ENCODE measurements around the gene CD163L1. TPM values are rescaled to one million over a fixed set of nuclear protein-coding genes. Genes with fewer than 3 reads are reported as not detected.

Gene CD163L1
- polyA plus RNA-seq, 1 donor (not counting 4 experiments of a cell fraction or from before 2014, with no cell fraction given) = 0.62 TPM

DNA sequence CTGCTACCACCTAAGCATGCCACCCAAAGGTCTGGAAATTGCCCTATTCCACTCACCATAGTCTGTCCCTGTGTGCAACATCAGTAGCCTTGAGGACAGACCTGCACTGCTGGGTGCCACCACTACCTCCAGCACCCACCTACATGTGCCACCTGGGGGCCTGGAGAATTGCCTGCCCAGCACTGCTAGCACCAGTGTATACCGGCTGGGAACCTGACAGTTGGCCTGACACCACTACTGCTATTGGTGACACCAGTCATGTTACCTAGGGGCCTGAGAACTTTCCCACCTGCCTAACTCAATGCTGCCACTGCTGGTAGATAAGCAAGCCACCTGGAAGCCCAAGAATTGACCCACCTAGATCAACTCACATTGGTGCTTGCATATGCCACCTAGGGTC is 60.8 kb downstream of the CD163L1 start:
- H3K4me3 ChIP-seq (ENCODE audit: control insufficient read depth in 2 of 3, extremely low read depth in 1 of 3, insufficient read depth in 2 of 3, low read depth in 1 of 3, low read length in 3 of 3) = no peak overlapping the region
- no peak overlapping the region for H3K4me2 ChIP-seq (ENCODE audit: control insufficient read depth, extremely low read depth, insufficient read depth, low read depth, low read length)
- no peaks in the 10 kb centered on the region for H3K27me3 ChIP-seq (ENCODE audit: control insufficient read depth, extremely low read depth, insufficient read depth, low read length)
- H3K9ac ChIP-seq (ENCODE audit: control insufficient read depth, extremely low read depth, insufficient read depth, low read length) = no peak overlapping the region
- H3K36me3 ChIP-seq (ENCODE audit: control insufficient read depth in 2 of 2, extremely low read depth in 1 of 2, insufficient read depth in 2 of 2, low read length in 2 of 2) = no peaks in the 10 kb centered on the region
- no peaks in the 10 kb centered on the region for H3K79me2 ChIP-seq (ENCODE audit: control insufficient read depth, insufficient read depth, low read length)
- TF ChIP-seq, protein P1, sequence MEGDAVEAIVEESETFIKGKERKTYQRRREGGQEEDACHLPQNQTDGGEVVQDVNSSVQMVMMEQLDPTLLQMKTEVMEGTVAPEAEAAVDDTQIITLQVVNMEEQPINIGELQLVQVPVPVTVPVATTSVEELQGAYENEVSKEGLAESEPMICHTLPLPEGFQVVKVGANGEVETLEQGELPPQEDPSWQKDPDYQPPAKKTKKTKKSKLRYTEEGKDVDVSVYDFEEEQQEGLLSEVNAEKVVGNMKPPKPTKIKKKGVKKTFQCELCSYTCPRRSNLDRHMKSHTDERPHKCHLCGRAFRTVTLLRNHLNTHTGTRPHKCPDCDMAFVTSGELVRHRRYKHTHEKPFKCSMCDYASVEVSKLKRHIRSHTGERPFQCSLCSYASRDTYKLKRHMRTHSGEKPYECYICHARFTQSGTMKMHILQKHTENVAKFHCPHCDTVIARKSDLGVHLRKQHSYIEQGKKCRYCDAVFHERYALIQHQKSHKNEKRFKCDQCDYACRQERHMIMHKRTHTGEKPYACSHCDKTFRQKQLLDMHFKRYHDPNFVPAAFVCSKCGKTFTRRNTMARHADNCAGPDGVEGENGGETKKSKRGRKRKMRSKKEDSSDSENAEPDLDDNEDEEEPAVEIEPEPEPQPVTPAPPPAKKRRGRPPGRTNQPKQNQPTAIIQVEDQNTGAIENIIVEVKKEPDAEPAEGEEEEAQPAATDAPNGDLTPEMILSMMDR (optimal IDR thresholded peaks at IDR 0.05 in 1 of 3, IDR thresholded peaks at IDR 0.05 in 1 of 3, conservative IDR thresholded peaks at IDR 0.05 in 1 of 3; ENCODE audit: extremely low read depth in 1 of 3, insufficient read depth in 2 of 3, low read length in 3 of 3) = no peak
- no peak for TF ChIP-seq EZH2 (IDR thresholded peaks at IDR 0.05; ENCODE audit: low read length)
- H4K20me1 ChIP-seq (ENCODE audit: control insufficient read depth, extremely low read depth, insufficient read depth, low read length) = no peaks in the 10 kb centered on the region
- H3K9me1 ChIP-seq (ENCODE audit: control insufficient read depth, extremely low read depth, insufficient read depth, low read length) = no peaks in the 10 kb centered on the region
- no peak for FAIRE-seq
- H2AFZ ChIP-seq (ENCODE audit: control insufficient read depth, low read length) = no peak overlapping the region
- no peaks in the 10 kb centered on the region for H3K9me3 ChIP-seq (ENCODE audit: control insufficient read depth, low read depth, low read length)
- dilution Hi-C loops (cut with MboI; ENCODE audit: extremely low pct_ligation_motif_present, low sequenced_read_pairs) = no loop called here
- no peak overlapping the region for H3K27ac ChIP-seq (ENCODE audit: control insufficient read depth, insufficient read depth, low read length)
- no peaks in the 10 kb centered on the region for H3K4me1 ChIP-seq (ENCODE audit: control insufficient read depth, extremely low read depth, insufficient read depth, low read length)
- DNase-seq (ENCODE audit: low read depth, low spot score) = no peak

DNA sequence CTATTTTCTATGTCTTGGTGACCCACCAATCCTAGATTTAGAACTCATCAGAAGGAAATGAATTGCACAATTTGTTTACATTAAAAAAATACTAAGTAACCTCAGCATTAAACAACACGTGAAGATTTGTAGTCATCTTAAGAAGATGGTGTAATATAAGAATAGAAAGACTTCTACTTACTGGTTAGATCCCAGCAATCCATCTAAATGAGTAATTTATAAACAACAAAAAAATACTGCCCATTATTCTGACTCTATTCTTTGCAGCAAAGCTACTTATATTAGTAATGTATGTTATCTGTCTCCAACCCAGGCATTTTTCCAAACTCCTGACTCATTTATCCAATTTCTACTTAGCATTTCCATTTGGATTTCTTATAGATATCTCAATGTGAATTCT is 67.8 kb downstream of the CD163L1 start:
- Histone ChIP-seq H3K27me3 (ENCODE audit: control insufficient read depth, extremely low read depth, insufficient read depth, low read length) (no peaks in the 10 kb centered on the region), H4K20me1 (ENCODE audit: control insufficient read depth, extremely low read depth, insufficient read depth, low read length) (no peaks in the 10 kb centered on the region), H3K27ac (ENCODE audit: control insufficient read depth, insufficient read depth, low read length) (no peak overlapping the region), H3K4me1 (ENCODE audit: control insufficient read depth, extremely low read depth, insufficient read depth, low read length) (no peaks in the 10 kb centered on the region), H3K9me1 (ENCODE audit: control insufficient read depth, extremely low read depth, insufficient read depth, low read length) (no peaks in the 10 kb centered on the region), H3K79me2 (ENCODE audit: control insufficient read depth, insufficient read depth, low read length) (no peaks in the 10 kb centered on the region), H3K36me3 (ENCODE audit: control insufficient read depth in 2 of 2, extremely low read depth in 1 of 2, insufficient read depth in 2 of 2, low read length in 2 of 2) (no peaks in the 10 kb centered on the region), H2AFZ (ENCODE audit: control insufficient read depth, low read length) (no peak overlapping the region), H3K9ac (ENCODE audit: control insufficient read depth, extremely low read depth, insufficient read depth, low read length) (no peak overlapping the region), H3K4me3 (ENCODE audit: control insufficient read depth in 2 of 3, extremely low read depth in 1 of 3, insufficient read depth in 2 of 3, low read depth in 1 of 3, low read length in 3 of 3) (no peak overlapping the region), H3K4me2 (ENCODE audit: control insufficient read depth, extremely low read depth, insufficient read depth, low read depth, low read length) (no peak overlapping the region), H3K9me3 (ENCODE audit: control insufficient read depth, low read depth, low read length) (no peaks in the 10 kb centered on the region)
- DNase-seq (ENCODE audit: low read depth, low spot score) (no peak), FAIRE-seq (no peak)
- dilution Hi-C loops (cut with MboI; ENCODE audit: extremely low pct_ligation_motif_present, low sequenced_read_pairs) = no loop called here
- TF ChIP-seq EZH2 (IDR thresholded peaks at IDR 0.05; ENCODE audit: low read length) = no peak

DNA sequence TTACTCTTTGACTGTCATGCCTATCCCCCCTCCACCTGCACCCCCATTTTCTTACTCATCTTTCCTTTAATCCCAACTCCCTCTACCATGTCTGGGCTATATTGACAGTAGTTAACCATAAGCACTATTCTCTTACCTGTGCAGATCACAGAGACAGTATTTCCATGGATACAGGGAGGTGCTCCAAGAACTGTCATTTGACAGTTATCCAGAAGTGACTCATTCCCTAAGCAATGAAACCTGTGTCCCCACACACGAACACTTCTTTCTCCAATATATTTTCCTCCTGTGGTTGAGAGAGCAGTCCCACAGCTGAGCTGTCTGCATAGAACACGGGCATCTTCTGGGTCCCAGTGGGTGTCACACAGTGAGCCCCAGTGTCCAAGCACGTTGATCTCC is 68.8 kb downstream of the CD163L1 start:
- DNase-seq (ENCODE audit: low read depth, low spot score) (no peak), FAIRE-seq (no peak)
- H4K20me1 ChIP-seq (ENCODE audit: control insufficient read depth, extremely low read depth, insufficient read depth, low read length) = no peaks in the 10 kb centered on the region
- no peak overlapping the region for H3K9ac ChIP-seq (ENCODE audit: control insufficient read depth, extremely low read depth, insufficient read depth, low read length)
- no peaks in the 10 kb centered on the region for H3K9me3 ChIP-seq (ENCODE audit: control insufficient read depth, low read depth, low read length)
- TF ChIP-seq, protein P1 (optimal IDR thresholded peaks at IDR 0.05 in 1 of 3, IDR thresholded peaks at IDR 0.05 in 1 of 3, conservative IDR thresholded peaks at IDR 0.05 in 1 of 3; ENCODE audit: extremely low read depth in 1 of 3, insufficient read depth in 2 of 3, low read length in 3 of 3) = no peak
- TF ChIP-seq EZH2 (IDR thresholded peaks at IDR 0.05; ENCODE audit: low read length) = no peak
- H3K27ac ChIP-seq (ENCODE audit: control insufficient read depth, insufficient read depth, low read length) = no peak overlapping the region
- H3K4me3 ChIP-seq (ENCODE audit: control insufficient read depth in 2 of 3, extremely low read depth in 1 of 3, insufficient read depth in 2 of 3, low read depth in 1 of 3, low read length in 3 of 3) = no peak overlapping the region
- no peak overlapping the region for H3K4me2 ChIP-seq (ENCODE audit: control insufficient read depth, extremely low read depth, insufficient read depth, low read depth, low read length)
- H2AFZ ChIP-seq (ENCODE audit: control insufficient read depth, low read length) = no peak overlapping the region
- dilution Hi-C loops (cut with MboI; ENCODE audit: extremely low pct_ligation_motif_present, low sequenced_read_pairs) = no loop called here
- H3K9me1 ChIP-seq (ENCODE audit: control insufficient read depth, extremely low read depth, insufficient read depth, low read length) = no peaks in the 10 kb centered on the region
- H3K27me3 ChIP-seq (ENCODE audit: control insufficient read depth, extremely low read depth, insufficient read depth, low read length) = no peaks in the 10 kb centered on the region
- no peaks in the 10 kb centered on the region for H3K4me1 ChIP-seq (ENCODE audit: control insufficient read depth, extremely low read depth, insufficient read depth, low read length)
- H3K36me3 ChIP-seq (ENCODE audit: control insufficient read depth in 2 of 2, extremely low read depth in 1 of 2, insufficient read depth in 2 of 2, low read length in 2 of 2) = no peaks in the 10 kb centered on the region
- H3K79me2 ChIP-seq (ENCODE audit: control insufficient read depth, insufficient read depth, low read length) = no peaks in the 10 kb centered on the region

Data from keratinocyte (primary cell).